HG02759 (cell line): Measurements from ENCODE around the gene DNAJC6.
"Not testable (repeated sequence)": the region's sequence is repeated elsewhere in the genome, so short reads cannot be mapped to it uniquely, and the experiment has no call there.

Source experiments
- ATAC-seq: cut with Tn5 transposase; IDR thresholded peaks from one replicate; pipeline ENCODE4 v1.9.1; 2021; ENCODE audit warnings: mild to moderate bottlenecking, moderate library complexity; ENCODE audit not compliant: unreplicated experiment

Gene DNAJC6

DNA sequence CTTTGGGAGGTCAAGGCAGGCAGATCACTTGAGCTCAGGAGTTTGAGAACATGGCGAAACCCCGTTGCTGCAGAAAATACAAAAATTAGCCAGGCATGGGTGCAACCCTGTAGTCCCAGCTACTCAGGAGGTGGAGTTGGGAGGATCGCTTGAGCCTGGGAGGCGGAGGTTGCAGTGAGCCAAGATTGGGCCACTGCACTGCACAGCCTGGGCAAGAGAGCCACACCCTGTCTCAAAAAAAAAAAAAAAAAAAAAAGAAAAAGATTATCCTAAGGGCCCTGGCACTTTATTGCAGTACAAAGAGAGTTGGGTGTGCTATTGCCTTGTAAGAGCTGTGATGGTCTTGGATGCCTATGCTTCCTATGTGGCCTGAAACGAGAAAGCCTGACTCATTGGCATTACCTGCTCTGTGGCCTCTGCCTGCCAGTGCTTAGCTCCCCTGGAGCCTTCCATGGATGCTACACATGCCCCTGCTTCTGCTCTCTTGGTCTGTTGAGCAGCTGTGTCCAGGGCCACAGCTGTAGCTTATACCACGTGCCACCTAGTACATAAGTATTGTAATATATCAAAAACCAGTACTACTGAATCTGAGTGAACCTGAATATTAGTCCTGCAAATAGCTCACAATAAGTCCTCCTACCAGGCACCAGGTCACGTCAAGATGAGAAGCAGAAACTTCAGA is 45.8 kb downstream of the DNAJC6 start:
- no peak for ATAC-seq

DNA sequence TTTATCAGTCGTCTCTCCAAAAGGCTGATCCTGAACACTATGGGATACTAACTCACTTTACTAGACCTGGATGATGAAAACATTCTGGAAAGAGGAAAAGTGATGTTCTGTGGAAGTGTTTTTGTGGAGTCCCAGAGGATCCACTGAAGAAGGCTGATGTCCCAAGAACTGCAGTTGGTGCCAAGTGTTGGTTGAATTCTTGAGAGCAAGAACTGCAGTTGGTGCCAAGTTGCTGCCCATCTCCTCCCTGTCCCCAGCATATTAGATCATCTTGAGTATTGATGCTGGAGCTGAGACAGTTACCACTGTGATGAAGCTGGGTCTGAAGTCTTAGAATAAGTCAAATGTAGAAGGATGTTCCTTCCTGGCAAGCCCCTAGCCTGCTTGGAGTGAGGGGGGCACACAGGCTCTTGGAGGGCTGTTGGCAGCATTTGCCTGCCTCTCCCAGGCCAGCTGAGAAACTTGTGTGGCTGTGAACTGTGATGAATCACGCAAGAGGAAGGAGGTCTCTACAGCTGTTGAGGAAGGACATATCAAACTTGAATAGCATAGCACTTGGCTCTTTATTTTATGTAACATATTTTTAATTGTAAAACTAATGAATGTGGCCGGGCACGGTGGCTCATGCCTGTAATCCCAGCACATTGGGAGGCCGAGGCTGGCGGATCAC is 48.1 kb downstream of the DNAJC6 start:
- no peak for ATAC-seq

DNA sequence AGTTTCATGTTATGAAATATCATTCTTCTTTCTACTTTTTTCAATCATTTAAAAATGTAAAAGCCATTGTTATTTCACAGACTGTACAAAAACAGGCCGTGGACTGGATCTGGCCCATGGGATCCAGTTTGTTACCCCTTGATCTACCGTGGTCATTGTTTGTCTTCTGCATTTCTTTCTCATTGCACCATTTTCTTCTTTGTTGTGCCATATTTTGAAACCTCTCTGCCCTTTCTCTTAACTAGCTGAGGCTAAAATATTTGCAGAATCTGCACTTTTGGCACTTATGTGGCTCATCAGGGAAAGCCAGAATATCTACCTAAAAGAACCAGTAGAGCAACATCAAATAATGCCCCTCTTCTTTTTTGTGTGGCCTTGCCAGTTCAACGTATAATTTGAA is 50.5 kb downstream of the DNAJC6 start:
- ATAC-seq, result no peak

DNA sequence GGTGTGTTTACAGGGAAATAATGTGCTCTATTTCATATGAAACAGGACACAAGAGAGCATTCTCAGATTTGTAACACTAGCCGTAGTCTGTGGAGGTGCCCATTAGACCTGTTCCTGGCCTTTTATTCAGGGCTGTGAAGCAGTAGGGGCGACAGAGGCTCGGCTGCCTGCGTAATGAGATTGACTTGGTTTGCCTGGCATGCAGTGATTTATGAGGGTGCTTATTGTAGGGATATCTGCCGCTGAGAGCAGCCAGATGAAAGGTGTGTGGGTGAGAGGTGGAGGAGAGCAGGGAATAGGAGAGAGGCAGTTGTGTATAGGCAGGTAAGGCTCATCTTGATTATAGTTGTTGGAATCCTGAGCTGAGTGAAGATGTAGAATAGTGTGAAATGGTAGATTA is 51.3 kb downstream of the DNAJC6 start:
- no peak for ATAC-seq

DNA sequence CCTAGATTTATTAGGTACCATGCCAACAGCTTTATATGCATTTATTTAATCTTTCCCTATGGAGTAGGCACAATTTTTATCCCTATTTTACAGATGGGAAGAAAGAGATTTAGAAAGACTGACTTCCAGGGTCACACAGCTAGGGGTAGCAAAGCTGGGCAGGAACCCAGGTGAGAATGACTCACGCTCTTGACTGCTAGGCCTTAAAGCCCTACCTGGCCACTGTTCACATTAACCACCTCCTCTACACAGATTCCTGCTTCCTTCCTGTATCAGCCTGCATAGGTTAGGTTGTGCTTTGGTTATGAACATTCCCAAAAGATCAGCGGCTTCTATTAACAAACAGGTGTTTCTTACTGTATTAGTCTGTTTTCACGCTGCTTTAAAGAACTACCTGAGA is 53.2 kb downstream of the DNAJC6 start:
- ATAC-seq, result no peak

DNA sequence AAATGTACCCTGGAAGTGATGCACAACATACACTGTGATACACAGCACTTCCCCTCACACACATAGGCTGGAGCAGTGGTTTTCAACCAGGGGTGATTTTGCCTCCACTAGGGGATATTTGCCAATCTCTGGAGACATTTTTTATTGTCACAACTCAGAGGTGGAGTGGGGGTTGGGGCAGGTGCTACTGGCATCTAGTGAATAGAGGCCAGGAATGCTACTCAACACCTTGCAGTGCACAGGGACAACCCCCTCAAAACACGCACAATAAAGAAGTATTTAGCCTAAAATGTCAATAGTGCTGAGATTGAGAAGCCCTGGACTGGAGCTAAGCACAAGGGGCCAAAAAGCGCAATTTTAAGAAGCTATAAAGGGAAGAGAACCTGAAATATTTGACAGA is 54.1 kb downstream of the DNAJC6 start:
- no peak for ATAC-seq

DNA sequence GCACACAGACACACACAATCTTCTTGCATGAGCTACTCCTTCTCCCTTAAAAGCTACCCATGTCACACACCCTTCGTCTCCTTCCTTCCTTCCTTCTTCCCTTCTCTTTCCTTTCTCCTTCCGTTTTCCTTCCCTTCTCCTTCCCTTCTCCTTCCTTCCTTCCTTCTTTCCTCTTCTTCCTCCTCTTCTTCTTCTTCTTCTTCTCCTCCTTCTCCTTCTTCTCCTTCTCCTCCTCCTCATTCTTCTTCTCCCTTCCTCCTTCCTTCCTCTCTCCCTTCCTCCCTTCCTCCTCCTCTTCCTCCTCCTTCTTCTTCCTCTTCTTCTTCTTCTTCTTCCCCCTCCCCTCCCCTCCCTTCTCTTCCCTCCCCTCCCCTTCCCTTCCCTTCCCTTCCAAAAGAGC is 59.1 kb downstream of the DNAJC6 start:
- no peak for ATAC-seq

DNA sequence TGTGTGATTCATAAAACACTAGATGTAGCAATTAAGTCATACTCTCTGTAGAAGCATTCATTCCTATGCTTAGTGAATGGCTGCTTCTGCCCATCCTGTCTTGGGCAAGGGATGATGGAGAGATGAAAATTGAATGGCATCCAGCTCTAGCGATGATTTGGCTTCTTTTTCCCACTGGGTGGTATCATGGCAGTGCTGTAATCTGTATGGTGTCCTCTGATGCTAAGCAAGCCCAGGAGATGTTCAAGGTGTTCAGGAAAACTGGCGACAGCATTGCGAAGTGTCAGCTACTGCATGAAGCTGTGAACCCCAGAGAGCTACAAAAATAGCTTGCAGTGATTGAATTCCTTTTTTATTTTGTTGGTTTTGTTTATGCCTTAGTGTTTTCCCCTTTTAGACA is 62.2 kb downstream of the DNAJC6 start:
- ATAC-seq, result no peak

DNA sequence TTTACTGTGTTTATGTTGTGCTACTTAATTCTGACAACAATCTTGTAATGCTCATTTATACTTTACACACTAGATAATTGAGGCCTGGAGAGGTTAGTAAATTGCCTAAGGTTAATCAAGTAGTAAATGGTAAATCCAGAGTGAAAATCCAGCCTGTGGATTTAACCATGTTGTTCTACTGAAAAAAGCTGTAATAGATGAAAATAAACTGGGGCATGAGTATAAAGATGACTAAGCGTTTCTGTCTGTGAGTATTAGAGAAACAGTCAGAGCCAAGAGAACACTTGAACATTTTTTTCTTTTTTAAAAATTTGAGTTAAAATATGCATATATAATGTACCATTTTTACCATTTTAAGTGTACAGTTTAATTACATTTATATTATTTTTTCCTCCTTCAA is 63.2 kb downstream of the DNAJC6 start:
- ATAC-seq, result no peak

DNA sequence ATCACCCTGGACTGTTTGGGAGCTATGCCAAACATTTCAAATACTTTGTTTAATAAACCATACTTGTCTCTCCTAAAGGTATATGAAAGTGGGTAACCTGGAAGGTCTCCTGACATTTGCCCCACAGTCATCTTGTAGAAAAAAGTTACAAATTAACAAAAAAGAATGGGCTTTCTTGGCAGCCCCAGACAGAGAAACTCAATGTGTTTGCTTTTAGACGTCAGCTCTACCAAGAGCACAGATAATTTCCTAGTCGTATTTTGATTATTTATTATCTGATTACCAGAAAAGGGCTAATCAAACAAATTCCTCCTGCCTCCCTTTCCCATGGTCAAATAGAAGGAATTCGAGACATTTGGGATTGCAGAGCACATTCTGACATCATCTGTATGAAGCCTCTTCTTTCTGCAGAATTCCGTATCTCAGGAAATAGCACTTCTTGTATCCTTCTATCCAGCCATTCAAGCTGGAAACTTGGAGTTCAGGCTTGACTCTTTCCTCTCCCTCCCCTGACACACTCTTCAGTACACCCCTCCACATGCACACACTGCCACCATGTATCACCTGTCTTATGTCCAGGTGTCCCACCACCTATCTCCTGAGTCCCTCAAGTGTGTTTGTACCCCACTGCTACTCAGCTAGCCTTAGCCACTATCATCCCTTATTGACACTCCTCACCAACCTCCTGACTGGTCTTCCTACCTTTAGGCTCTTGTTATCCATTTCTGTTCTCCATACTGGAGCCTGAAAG is 68.3 kb downstream of the DNAJC6 start:
- ATAC-seq, result no peak

DNA sequence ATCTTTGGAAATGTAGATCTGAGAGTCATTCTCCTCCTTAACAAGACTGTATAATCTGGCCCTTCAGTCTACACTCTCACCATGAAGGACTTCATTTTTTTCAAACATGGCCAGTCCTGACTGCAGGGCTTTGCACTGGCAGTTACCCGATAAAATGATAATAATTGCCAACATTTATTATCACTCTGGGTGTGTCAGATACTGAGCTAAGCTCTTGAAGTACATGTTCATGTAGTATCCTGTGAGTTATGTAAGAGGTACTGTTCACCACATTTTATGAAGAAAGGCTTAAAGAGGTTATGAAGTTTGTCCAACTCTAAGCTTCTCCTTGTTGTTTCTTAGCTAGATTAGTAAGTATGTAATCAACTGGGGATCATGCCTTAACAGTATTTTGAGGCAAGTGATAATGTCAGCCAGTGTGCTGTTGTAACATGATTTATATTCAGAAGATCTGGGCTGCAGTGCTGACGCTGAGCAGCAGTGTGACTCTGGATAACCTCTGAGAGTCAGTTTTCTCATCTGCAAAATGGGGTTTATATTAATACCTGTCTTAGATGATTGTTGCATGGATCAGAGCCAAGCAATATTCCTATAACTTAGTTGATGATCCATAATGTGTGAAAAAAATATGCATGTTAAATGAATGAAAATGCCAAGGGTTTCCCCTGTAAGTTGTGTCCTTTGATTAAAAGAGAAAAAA is 69.1 kb downstream of the DNAJC6 start:
- ATAC-seq, result no peak

DNA sequence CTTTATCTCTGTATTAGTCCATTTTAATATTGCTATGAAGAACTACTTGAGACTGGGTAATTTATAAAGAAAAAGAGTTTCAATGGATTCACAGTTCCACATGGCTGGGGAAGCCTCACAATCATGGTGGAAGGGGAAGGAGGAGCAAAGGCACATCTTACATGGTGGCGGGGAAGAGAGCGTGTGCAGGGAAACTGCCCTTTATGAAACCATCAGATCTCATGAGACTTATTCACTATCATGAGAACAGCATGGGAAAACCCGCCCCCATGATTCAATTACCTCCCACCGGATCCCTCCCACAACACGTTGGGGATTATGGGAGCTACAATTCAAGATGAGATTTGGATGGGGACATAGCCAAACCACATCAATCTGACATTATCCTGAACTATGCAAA is 75.1 kb downstream of the DNAJC6 start:
- not testable (repeated sequence) for ATAC-seq

DNA sequence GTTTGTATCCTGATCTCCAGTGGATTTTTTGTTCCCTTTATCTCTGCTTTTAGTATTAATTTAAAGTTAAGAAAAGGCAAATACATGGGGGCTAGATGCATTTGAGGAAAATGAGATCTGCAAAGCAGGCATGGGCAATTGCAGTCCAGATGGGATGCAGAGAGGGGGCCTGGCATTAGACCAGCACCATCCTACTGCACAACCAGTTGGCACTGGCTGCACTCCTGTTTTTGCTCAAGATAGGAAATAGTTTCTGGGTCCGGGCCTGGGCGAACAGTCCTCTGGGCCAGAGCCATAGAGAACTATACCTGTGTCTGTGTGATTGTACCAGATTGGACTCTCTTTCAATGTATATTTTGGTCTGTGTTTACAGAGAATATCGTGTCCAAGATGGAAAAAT is 77.1 kb downstream of the DNAJC6 start:
- ATAC-seq, result no peak

DNA sequence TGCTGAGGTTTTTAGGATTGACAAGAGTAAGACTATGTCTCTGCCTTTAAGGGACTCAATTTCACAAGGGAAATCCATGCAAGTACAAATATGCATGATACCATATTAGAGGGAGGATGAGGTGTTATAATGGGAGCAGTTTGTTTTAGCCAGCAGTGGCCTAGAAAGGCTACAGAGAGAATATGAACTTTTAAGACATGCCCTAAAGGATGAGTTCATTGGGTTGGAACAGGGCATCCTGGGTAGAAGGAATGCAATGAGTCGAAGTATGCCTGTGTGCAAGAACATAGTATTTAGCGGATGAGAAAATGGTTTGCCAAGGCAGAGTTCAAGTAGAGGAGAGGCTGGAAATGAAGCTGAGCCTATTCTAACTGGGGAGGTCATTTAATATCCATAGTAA is 78.5 kb downstream of the DNAJC6 start:
- ATAC-seq, result no peak

DNA sequence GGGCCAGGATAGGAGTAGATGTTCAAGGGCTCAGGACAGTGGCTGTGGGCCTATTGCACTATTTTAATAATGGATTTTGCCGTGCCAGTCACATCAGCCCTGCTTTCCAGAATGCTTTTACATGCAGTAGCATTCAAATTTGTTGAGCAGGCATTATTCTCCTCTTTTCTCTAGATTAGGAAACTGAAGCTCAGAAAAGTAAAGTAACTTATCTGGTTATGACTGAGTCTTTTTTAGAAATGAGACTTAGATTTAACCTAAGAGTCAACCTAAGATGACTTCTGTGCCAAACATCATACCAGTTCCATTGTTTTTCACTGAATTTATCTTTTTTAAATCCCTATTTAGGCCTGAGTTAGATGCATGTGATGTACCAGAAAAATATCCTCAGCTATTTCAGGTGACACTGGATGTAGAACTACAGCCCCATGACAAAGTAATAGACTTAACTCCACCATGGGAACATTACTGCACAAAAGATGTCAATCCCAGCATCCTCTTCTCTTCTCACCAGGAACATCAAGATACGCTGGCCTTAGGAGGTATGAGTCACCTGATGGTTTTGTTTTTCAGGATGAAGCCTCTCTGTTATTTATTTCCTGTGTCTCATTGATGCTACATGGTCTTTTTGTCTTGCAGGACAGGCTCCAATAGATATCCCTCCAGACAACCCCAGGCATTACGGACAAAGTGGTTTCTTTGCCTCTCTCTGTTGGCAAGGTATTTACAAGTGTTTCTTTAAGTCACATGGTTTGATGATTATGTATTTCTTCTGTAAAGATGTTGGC is 79.8 kb downstream of the DNAJC6 start:
- no peak for ATAC-seq

DNA sequence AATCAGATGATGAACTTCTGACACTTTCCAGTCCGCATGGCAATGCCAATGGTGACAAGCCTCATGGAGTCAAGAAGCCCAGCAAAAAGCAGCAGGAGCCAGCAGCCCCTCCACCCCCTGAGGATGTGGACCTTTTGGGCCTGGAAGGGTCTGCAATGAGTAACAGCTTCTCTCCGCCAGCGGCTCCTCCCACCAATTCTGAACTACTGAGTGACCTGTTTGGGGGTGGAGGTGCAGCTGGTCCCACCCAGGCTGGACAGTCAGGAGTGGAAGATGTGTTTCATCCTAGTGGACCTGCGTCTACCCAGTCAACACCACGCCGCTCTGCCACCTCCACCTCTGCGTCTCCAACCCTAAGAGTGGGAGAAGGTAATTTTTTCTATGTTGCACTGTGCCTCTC is 83.2 kb downstream of the DNAJC6 start:
- ATAC-seq, result no peak

DNA sequence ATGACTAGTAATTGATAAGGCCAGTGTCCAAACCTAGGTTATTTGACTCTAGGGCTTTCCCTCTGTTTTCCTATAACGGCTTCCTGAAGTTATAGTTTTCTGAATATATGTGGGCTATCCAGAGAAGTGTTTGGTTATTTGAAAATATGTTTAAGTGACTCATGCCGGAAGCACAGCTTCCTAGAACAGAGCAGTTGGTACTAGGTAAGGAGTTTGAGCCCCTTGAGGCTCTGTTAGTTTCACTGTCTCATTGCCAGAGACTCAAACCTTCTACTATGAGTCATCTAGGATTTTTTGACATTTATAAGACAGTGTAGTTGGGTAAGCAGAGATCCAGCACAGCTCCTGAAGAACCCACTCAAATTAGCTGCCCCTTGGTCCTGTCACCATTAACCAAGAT is 84.0 kb downstream of the DNAJC6 start:
- ATAC-seq, result peak; percentile 91

DNA sequence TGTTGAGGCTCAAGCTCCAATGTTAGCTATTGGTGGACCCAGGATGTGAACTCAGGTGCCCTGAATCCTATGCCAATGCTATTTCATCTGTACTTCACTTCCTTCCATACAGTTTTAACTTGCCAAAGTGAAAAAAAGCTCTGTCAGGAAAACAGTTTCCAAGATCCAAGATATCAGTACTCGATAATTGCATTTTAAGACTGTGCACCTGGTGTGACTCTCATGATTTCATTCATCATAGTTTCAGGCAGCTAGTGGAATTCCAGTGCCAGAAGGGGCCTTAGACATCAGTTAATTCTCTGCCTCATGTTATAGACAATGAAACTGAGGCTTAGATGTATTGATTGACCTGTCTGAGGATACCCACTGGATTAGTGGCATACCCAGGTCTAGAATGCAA is 84.6 kb downstream of the DNAJC6 start:
- ATAC-seq, result no peak

DNA sequence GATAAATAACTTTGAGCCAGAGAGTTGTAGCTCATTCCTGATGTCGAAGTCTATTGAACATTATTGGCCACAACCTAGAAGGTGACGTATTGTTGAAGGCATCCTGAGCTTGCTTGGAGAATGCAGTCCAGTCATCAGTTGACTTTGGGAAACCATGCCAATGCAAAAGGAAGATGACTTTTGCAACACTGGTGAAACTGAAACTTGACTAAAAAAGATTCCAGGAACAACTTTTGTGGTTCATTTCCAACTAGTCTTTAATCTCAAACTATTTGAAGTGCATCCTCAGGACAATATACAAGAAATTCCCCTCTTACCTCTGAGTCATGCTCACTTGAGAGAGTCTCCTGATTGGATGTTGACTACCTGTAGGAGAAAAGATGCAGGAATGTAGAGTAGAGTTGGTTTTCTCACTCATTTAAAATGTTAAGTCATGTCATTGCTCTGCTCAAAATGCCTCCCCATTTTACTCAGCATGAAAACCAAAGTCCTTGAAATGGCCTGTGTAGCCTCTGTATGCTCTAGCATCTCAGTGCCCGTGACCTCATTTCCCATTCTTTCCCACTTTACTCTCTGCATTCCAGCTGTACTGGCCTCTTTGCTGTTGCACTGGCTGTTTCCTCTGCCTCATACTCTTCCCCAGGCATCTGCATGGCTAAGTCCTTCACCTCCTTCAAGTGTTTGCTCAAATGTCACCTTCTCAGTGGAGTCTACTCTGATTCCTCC is 86.7 kb downstream of the DNAJC6 start:
- ATAC-seq, result no peak

DNA sequence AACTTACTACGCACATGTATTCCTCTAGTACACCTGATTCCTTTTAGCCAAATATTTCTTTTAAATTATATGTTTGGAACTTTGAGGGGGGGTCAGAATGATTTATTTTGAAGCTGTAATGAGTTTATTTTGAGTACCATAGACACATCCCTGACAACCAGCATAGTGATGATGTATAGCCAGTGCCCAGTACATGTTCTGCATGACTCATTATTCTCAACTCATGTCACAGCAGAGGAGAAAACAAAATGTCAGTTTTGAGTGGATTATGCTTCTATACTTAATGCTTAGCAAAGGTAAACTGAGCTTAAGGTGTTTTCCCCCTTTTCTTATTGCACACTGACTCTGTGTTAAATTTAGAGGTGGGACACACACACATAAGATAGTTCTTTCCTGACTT is 88.7 kb downstream of the DNAJC6 start:
- no peak for ATAC-seq
